Effector CD4-positive, alpha-beta T cell (primary cell): ENCODE measurements around the gene LRRC51.
"Not testable (repeated sequence)": the region's sequence is repeated elsewhere in the genome, so short reads cannot be mapped to it uniquely, and the experiment has no call there.

Experiments used
- DNase-seq: peaks from one replicate; pipeline ENCODE4 v3.0.0-alpha.2; 2020

LRRC51 gene

DNA sequence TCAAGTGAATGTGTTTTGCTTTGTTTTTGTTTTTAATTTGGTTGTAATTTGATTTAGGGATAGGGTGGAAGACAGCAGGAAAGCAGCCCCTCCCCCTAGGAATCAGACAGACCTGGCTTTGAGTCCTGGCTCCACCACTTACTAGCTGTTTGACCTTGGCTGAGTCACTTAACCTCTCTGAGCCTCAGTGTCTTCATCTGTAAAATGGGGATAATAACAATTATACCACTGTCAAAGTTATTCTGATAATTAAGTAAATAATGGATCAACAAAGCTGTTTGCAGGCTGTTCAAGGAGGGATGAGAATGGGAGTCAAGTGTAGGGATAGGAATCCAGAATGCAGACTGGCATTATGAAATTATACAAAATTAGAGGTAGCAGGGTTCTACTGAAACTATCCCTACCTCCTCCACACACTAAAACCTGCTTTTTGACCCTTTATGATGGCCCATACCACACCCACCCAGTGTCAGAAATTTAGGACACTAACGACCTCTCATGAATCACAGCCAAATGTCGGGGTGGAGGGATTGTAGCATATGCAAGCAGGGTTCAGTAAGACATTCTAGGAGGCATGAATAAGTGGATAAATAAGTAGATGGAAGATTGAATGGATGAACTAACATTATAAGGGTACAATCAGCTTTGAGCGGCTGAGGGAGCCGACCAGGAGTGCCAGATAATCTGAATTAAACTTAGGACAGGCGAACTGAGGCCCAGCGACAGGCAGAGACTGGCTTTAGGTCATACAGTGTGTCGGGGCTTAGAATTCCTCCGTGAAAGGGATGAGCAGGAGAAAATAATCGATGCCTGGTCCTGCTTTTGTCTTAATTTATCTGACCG lies 30.9 kb downstream of the LRRC51 start:
- no peak for DNase-seq

DNA sequence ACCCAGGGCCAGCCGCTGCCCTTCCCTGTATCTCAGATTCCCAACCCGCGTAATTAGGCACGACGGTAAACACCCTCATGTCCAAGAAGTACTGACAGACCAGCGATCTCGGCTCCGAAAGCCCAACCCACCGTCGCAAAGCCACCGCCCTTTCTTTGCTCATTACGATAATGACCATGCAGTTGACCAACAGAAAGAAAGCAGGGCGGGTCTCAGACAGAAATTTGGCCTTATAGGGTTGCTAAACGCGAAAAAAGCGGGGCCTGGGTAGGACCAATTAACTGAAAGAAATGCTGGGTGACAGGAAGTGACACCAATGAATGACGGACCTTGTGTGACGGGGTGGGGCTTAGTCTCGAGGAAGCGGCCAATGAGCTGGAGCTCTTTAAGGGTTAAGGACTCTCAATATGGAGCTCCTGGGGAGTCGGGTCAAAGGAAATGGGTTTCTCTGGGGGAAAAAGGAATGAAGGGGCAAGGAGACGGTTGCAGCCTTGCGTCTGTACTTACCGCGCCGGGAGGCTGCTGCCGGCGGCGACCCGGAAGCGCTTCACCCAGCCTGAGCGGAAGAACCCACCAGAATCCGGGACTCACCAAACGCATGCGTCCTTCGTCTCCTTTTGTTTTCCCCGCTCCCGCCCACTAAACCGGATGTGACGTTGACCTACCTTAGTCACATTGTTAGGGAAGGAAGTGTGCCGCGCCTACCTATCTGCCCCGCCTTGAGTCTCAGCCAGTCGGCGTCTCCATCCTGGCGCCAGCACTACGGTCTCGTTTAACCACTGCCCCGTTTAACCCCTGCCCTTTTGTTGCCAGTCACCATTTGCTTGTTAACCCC lies 31.7 kb downstream of the LRRC51 start, which contains the start of gene ANAPC15:
Gene ANAPC15, minus strand, starts transcription at position 553 of the 835 bp plus-strand sequence. CDS start 1,419 bp downstream, outside the sequence.
- peak; percentile 95 for DNase-seq

DNA sequence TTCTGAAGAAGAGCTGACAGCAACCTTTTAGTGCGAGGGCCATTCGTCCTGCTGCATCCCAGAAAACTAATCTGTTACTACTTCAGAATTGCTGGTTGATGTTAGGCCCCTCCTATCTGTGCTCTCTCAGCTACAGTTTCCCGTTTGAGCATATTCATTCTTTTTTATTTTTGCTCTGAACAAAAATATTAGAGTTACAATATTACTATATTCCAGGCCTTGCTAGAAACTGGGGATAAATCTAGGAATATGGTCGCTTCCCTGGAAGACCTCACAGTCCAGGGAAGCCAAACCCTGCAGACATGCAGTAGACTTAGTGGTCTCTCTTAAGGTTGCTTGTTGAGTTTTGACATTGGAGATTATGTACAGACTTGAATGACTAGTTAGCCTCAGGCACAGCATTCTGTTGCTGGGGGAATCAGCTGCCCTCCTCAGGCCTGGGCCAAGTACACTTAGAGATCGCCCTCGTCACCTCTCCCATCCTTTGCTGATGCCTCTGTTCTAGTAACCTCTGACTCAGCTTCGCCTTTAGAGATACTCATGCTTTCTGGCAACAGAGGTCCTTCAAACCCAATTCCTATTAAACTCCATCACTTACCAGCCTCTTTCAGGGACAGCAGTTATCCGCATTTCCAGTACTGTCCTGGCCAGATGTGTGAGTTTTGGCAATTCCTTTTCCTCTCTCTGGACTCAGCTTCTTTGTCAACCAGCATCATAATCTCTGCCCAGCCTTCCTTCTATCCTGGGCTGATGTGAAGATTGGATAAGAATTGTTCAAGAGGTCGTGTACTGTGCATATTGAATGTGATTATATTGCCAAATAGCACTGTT lies 32.5 kb downstream of the LRRC51 start:
- no peak for DNase-seq

DNA sequence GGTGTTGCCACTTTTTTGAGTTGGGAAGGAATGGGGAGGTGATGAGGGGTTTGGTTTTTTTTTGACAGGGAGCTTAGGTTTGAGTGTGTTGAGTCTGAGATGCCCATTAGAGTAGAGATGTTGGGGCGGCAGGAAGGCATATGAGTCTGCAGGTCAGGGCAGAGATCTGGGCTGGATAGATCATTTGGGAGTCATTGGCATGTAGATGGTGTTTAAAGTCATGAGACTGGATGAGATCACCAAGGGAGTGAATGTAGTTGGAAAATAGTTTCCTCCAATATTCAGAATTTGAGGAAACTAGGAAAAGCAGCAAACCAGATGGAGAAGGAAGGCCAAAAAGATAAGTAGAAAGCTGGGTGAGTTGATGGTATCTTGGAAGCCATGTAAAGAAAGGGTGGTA lies 33.9 kb downstream of the LRRC51 start:
- no peak for DNase-seq

DNA sequence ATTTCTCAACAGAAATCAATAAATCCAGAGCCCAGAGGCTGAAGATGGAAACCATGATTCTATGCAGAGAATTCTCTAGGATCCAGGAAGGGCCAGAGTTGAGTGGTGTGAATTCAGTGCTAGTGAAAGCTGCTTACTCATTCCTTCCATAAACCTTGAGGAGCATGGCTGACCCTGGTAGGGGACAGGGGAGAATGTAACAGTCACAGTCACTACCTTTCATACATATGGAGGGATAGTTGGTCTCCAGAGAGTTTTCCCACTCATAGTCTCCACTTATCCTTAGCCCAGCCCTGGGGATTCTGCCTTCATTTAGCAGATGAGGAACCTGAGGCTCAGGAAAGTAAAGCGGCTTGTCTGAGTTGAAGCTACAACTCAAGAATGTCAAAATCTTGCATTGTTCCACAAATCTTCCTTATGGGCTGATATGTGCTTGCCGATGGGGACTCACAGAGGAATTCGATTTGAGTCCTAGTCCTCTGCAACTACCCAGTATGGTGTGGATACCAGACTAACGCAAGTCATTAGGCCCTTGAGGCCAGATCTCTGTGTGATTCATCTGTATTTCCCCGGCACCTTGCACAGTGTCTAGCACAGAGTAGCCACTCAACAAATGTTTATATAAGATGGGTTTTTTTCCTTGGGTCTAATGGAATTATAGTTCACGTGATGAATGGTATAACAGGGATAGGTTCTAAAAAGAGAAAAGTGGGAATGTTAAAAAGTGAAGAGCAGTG lies 35.5 kb downstream of the LRRC51 start:
- DNase-seq: no peak

DNA sequence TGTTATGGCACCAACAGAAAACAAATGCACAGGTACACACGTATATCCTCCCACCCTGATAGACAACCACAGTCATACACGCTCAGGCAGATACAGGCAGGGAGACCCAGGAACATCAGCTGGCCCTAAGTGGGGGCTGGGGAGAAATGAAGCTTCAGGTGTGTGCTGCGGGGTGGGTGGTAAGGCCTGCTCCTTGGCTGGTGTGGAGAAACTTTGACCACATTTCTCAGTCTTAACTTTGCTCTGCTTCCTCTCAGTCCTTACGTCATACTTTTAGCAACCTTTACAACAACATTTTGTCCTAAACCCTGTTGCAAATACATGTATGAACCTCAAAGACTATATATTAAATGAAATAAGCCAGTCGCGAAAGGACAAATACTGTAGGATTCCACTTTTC lies 38.5 kb downstream of the LRRC51 start:
- no peak for DNase-seq

DNA sequence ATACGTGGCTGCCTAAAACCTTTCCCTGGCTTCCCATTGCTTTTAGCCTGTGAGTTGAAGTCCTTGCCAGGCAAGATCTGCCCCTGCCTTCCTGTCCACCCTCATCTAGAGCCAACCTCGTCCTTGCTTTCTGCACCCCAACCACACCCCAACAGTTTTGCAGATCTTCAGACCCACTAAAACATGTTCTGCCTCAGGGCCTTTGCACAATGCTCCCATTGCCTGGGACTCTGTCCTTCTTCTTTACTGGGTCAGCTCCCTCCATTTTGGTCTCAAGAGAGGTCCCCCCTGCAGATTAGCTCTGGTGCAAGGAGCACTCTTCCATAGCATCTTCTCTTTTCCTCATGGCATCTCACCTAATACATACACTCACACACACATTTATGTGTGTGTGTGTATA lies 40.3 kb downstream of the LRRC51 start:
- DNase-seq: no peak

DNA sequence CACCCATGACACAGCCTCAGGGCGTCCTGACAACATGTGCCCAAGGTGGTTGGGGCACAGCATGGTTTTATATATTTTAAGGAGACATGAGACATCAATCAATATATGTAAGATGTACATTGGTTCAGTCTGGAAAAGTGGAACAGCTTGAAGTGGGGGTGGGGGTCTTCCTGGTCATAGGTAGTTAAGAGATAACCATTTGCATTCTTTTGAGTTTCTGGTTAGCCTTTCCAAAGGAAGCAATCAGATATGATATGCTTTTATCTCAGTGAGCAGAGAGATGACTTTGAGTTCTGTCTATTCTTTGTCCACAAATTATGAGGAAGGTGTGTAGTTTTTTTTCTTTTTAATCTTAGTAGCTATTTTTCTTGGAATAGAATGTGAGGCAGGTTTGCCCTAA lies 42.0 kb downstream of the LRRC51 start:
- DNase-seq: no peak

DNA sequence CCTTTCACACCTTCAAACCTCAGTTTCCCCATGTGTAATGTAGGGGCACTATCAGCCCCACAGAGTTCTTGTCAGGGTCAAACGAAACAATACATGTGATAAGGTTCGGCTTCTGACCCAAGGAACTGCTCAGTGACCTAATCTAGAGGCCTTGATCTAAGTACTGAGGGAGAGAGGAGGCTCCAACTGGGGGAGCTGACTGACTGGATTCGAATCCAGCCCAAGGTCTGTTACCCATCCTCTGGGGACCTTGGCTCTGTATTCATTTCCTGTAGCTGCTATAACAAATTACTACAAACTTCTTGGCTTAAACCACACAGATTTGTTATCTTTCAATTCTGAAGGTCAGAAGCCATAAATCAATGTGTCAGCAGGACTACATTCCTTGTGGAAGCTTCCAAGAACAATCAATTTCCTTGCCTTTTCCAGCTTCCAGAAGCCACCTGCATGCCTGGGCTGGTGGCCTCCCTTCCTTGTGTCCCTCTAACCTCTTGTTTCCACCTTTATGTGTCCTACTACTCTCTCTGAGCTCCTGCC lies 42.5 kb downstream of the LRRC51 start:
- no peak for DNase-seq

DNA sequence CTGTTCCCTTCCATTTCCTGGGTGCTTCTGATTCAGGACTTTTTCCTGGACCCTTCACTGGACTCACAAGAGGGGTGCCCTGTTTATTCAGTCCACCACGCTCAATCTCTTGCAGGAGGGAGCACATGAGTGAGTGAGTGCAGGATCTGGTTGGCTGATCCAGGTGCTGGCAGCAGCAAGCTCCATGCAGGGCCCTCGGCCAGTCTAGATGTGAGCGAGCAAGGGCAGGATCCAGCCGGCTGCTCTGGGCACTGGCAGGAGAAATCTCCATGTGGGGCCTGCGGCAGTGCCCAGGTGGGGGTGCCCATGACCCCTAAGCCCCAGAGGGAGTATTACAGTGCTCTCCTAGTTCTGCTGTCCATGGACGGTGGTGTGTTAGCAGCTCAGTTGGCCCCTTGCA lies 43.4 kb downstream of the LRRC51 start:
- DNase-seq: no peak

DNA sequence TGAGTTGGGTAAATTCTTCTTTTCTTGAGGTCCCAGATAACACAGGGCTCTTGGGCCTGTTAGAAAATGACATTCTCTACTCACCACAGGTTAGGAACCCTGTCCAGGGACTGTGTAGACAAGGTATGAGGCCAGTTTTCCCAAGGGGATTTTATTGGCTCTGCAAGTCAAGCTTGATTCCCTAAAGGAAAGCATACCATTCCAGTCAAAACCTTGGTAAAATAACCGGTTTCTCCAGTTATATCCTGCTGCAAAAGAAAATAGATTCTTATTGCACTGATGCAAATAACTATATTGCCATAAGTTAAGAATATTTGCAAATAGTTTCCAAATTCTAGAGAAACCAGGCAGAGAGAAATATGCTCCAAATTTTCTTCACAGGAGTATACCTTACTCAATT lies 45.3 kb downstream of the LRRC51 start:
- DNase-seq: no peak

DNA sequence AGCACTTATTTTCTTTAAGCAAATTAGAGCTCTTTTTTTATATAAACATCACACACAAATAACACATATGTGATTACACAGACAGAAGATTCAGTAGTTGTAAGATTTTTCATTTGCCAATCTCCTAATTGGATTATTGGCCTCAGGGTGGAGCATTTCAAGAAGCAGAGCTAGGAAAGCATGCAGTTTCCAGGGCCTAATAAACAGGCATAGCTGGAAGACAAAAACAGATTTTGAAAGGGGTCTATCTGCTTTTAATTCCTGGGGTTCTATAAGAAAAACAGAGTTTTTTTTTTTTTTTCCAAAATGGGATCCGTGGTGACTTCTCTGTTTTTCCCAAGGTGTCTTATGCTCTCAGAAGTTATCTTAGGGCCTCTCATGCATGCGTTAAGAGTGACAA lies 47.3 kb downstream of the LRRC51 start:
- no peak for DNase-seq

DNA sequence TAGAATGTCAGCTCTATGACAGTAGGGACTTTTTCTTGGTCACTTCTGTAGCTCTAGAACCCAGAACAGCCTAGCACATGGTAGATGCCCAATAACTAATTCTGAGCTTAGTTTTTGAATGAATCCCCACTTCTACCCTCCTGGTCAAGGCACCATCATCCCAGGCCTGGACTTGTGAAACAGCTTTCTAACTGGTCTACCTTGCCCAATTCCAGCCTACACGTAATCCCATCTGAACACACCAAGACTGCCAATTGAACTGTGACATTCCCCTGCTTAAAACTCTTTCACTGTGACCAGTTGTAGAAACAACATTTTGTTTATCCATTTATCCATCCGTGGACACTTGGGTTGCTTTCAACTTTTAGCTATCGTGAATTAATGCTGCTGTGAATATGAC lies 48.7 kb downstream of the LRRC51 start:
- no peak for DNase-seq

DNA sequence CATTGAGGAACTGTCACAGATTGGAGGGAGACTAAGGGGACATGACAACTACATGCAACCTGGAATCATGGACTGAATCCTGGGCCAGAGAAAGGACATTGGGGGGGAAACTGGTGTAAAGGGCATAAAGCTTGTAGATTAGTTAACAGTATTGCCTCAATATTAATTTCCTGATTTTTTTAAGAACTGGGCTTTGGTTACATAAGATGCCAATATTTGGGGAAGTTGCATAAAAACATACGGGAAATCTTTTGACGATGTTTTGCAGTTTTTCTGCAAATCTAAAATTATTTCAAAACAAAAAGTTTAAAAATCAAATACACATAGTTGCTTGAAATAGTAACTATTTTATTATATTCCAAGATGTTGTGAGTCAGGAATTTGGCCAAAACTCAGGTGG lies 52.0 kb downstream of the LRRC51 start:
- no peak for DNase-seq

DNA sequence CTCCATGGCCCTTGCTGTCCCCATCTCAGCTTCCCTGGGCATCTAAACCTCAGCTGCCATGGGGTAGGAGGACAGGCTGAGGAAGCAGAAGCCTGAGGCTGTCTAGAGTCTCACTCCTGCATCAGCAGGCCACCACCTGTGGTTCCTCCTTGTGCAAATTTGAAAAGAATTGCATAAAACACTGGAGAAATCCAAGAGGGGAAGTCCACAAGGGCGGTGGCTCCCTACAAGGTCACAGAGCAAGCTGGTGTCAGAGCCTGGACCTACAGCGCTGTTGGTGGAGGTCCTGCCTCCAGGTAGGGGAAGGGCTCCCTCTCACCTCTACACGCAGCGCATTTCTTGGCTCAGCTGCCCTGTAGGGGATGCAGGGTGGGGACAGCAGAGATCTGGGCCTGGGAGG lies 54.8 kb downstream of the LRRC51 start, which contains the start of gene FOLR3:
Gene FOLR3, plus strand, starts transcription at position 253 of the 400 bp plus-strand sequence. CDS start 228 bp downstream, outside the sequence.
- DNase-seq: not testable (repeated sequence)

DNA sequence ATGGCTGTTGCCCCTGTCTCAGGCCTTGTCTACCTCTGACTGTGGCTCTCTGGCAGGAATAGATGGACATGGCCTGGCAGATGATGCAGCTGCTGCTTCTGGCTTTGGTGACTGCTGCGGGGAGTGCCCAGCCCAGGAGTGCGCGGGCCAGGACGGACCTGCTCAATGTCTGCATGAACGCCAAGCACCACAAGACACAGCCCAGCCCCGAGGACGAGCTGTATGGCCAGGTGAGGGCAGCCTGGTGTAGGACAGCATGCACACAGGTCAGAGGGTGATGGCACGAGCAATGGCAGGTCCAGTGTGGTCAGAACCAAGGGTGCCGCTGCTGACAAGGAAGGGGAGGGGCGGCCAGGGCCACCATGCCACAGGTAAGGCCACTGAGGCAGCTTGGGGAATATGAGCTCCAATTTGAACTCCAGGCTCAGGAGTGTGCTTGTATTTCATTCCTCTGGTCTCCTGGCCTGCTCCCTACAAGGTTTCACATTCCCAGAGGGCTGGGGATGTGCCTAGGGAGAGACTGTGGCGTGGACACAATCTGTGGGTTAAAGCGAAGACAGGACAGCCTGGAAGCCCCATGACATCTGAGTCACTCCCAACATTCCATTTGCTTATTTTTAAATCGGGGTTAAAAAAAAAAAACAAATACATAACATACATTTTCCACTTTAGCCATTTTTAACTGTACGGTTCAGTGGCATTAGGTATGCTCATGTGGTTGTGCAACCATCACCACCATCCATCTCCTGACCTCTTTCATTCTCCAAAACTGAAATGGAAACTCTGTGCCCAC lies 55.4 kb downstream of the LRRC51 start:
- no peak for DNase-seq

DNA sequence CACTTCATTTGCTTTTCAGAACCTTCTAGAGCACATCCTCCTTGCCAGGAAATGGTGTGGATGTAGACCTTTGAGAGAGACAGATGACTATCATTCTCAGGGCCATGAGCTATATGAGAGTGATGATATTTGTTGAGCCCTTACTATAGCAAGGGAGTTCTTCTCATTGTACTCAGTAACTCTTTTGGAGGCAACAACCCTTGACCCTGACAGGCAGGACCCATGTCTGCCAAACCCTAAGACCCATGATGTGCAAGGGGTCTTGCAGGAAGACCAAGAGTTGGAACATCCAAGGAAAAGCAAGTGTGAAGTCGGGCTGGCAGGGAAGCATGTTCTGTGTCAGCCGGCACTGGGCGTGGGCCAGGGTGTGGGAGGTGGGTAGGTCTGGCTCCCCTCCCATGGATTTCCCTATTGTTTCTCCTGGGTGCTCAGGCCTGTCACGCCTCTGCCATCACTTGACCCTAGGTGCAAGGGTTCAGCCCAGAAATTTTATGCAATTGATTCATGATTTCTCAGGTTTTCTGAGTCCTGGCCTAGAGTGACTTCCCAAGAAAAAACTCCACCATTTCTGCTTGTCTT lies 56.1 kb downstream of the LRRC51 start:
- no peak for DNase-seq

DNA sequence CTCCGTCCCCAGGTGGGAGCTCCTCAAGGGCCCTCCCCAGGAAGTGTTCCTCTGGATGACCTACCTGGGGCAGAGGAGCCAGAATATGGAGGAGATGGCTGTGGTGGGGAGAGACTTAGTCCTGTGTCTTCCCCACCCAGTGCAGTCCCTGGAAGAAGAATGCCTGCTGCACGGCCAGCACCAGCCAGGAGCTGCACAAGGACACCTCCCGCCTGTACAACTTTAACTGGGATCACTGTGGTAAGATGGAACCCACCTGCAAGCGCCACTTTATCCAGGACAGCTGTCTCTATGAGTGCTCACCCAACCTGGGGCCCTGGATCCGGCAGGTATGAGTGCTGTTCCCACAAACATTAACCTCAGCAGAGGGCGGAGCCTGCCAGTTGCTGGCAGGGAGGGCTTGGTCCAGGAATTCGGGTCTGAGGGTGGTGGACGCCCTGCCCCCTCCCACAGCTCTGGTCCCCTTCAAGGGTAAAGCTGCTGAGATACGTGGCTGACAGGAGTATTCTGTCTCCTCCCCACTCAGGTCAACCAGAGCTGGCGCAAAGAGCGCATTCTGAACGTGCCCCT lies 58.3 kb downstream of the LRRC51 start:
- no peak for DNase-seq

DNA sequence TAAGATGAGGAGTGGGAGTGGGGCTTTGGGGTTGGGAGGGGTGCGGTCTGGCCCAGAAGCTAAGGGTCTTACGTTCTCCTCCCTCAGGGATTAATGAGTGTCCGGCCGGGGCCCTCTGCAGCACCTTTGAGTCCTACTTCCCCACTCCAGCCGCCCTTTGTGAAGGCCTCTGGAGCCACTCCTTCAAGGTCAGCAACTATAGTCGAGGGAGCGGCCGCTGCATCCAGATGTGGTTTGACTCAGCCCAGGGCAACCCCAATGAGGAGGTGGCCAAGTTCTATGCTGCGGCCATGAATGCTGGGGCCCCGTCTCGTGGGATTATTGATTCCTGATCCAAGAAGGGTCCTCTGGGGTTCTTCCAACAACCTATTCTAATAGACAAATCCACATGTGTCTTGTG lies 58.9 kb downstream of the LRRC51 start:
- DNase-seq: no peak

DNA sequence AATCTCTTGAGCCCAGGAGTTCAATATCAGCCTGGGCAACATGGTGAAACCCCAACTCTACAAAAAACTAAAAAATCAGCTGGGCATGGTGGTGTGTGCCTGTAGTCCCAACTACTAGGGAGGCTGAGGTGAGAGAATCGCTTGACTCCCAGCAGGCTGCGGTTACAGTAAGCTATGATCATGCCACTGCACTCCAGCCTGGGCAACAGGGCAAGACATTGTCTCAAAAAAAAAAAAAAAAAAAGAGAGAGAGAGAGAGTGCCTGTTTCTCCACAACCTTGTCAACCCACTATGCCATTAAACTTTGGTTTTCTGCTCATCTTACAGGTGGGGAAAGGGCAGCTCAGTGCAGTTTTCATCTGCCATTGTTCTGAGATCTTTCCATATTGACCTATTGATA lies 60.0 kb downstream of the LRRC51 start:
- DNase-seq: no peak
